GM10266 (cell line): ENCODE results near the gene C2orf42.
"Not testable (repeated sequence)": the region's sequence is repeated elsewhere in the genome, so short reads cannot be mapped to it uniquely, and the experiment has no call there.

Experiments used
- DNase-seq: peaks from one replicate; pipeline ENCODE4 v3.0.0; 2012; ENCODE audit errors: extremely low spot score
- CTCF ChIP-seq: IDR thresholded peaks from 2 replicates; pipeline ENCODE4 v1.5.1; 2012; ENCODE audit warnings: mild to moderate bottlenecking, low read depth; ENCODE audit not compliant: control insufficient read depth, insufficient read depth; ENCODE audit errors: missing control alignments

C2orf42 gene

GRCh38 chr2:70133491-70134322, 57.1 kb downstream of the C2orf42 start:
- DNase-seq = no peak
- TF ChIP-seq CTCF = no peak

GRCh38 chr2:70133127-70133452, 57.7 kb downstream of the C2orf42 start:
- DNase-seq = no peak
- no peak for TF ChIP-seq CTCF

- peak; percentile 59 for DNase-seq
- TF ChIP-seq CTCF = no peak
Observed at GRCh38 chr2:70132244-70133126, 58.3 kb downstream of the C2orf42 start.

- DNase-seq = not testable (repeated sequence)
Observed at GRCh38 chr2:70131344-70132143, 59.3 kb downstream of the C2orf42 start.

- TF ChIP-seq CTCF = no peak
- no peak for DNase-seq
Observed at GRCh38 chr2:70128005-70128404, 62.8 kb downstream of the C2orf42 start.

DNA sequence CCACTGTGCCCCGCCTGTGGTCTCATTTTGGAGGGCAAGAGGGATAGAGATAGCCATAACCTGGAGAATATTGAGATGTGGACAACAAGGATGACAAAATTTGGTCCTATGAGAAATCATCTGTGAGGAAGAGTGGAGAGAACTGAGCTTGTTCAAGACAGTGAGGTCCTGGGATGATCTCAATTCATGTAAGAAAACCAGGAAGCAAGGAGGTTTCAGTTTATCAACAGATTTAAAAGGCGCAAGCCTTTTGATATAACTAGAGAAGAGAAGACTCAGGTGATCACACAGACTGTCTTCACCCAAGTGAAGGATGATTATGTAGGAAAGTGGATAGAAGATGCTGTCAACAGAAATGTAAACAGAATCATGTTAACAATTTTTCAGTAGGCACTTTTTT, 64.4 kb downstream of the C2orf42 start:
- TF ChIP-seq CTCF = no peak

GRCh38 chr2:70125498-70125898, 65.3 kb downstream of the C2orf42 start:
- DNase-seq = no peak
- no peak for TF ChIP-seq CTCF

More for the DNA sequence above, 64.4 kb downstream of the C2orf42 start:
- no peak for DNase-seq
